ENCODE measurements around the gene GRM4.

Gene GRM4

DNA sequence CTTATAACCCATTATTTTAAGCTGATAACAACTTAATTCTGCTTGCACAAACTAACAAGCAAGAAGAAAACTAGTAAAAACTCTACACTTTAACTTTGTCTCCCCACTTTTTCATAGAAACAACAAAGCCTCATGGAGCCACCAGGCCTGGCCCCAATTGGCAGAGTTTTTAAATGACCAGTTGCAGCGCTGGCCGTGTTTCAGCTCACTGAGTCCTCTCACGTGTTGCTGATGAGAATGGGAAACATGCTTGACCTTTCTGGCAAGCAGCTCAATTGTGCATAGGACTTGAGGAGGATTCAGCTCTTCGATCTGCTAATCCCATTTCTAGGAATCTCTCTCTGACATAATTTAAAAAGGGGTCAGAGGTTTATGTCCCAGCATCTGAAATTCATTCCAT is 24.5 kb upstream of the GRM4 start:
- no peaks in the 10 kb centered on the region for H3K4me1 ChIP-seq (ENCODE audit: low read depth, poor library complexity, severe bottlenecking)
- no peak for TF ChIP-seq CTCF (conservative IDR thresholded peaks at IDR 0.05; ENCODE audit: low read depth, low read length)
- no peaks in the 10 kb centered on the region for H3K36me3 ChIP-seq (ENCODE audit: insufficient read depth)
- no peaks in the 10 kb centered on the region for H4K20me1 ChIP-seq (ENCODE audit: insufficient read depth)
- H3K9ac ChIP-seq: no peak overlapping the region
- no peak overlapping the region for H3K27ac ChIP-seq
- H3K4me3 ChIP-seq (IDR thresholded peaks at IDR 0.05; ENCODE audit: insufficient read depth, low read depth, low read length): no peak overlapping the region
- H3K27me3 ChIP-seq (ENCODE audit: insufficient read depth, low read depth): no peaks in the 10 kb centered on the region
- no peaks in the 10 kb centered on the region for H3K79me2 ChIP-seq (ENCODE audit: insufficient read depth, low read depth)
- no peak overlapping the region for H3K4me2 ChIP-seq
- no peak overlapping the region for H2AFZ ChIP-seq (ENCODE audit: low read depth)

DNA sequence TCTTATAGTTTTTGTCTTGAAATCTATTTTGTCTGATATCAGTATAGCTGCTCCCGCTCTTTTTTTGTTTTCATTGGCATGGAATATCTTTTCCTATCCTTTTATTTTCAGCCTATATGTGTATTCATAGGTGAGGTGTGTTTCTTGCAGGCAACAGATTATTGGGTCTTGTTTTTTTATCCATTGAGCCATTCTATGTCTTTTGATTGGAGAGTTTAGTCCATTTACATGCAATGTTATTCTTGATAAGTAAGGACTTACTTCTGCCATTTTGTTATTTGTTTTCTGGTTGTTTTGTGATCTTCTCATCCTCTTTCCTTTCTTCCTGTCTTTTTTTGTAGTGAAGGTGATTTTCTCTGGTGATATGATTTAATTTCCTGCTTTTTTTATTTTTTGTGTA is 24.0 kb upstream of the GRM4 start:
- Histone ChIP-seq H3K27ac (no peak overlapping the region), H3K27me3 (ENCODE audit: insufficient read depth, low read depth) (no peaks in the 10 kb centered on the region), H3K4me3 (IDR thresholded peaks at IDR 0.05; ENCODE audit: insufficient read depth, low read depth, low read length) (no peak overlapping the region), H4K20me1 (ENCODE audit: insufficient read depth) (no peaks in the 10 kb centered on the region), H3K79me2 (ENCODE audit: insufficient read depth, low read depth) (no peaks in the 10 kb centered on the region), H3K9ac (no peak overlapping the region), H2AFZ (ENCODE audit: low read depth) (no peak overlapping the region), H3K4me1 (ENCODE audit: low read depth, poor library complexity, severe bottlenecking) (no peaks in the 10 kb centered on the region), H3K36me3 (ENCODE audit: insufficient read depth) (no peaks in the 10 kb centered on the region), H3K4me2 (no peak overlapping the region)
- TF ChIP-seq CTCF (conservative IDR thresholded peaks at IDR 0.05; ENCODE audit: low read depth, low read length): no peak

- Histone ChIP-seq H4K20me1 (ENCODE audit: insufficient read depth) (no peaks in the 10 kb centered on the region), H3K36me3 (ENCODE audit: insufficient read depth) (no peaks in the 10 kb centered on the region), H3K4me3 (IDR thresholded peaks at IDR 0.05; ENCODE audit: insufficient read depth, low read depth, low read length) (no peak overlapping the region), H3K27me3 (ENCODE audit: insufficient read depth, low read depth) (peaks cover 20% of the 10 kb centered on the region; the same call in 1 of the 2 replicates), H3K4me2 (no peak overlapping the region), H3K27ac (no peak overlapping the region), H3K79me2 (ENCODE audit: insufficient read depth, low read depth) (no peaks in the 10 kb centered on the region), H2AFZ (ENCODE audit: low read depth) (no peak overlapping the region), H3K4me1 (ENCODE audit: low read depth, poor library complexity, severe bottlenecking) (no peaks in the 10 kb centered on the region), H3K9ac (no peak overlapping the region)
- TF ChIP-seq CTCF (conservative IDR thresholded peaks at IDR 0.05; ENCODE audit: low read depth, low read length): no peak
These were observed 16.1 kb upstream of the GRM4 start for GRCh38 chr6:34161857-34162515.

DNA sequence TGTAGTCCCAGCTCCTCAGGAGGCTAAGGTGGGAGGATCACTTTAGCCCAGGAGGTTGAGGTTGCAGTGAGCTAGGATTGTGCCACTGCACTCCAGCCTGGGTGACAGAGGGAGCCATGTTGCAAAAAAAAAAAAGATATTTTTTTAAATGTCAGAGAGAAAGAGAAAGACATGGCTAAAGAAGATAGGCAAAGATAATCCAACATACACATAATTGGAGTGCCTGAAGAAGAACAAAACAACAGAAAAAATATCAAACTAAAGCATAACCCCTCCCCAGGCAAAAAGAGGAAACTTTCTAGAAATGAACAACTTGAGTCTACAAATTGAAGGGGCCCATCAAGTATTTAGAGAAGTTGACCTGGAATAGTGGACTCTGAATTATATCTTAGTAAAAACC is 14.0 kb upstream of the GRM4 start:
- Histone ChIP-seq H3K4me3 (IDR thresholded peaks at IDR 0.05; ENCODE audit: insufficient read depth, low read depth, low read length) (no peak overlapping the region), H3K9ac (no peak overlapping the region), H3K27ac (no peak overlapping the region), H3K27me3 (ENCODE audit: insufficient read depth, low read depth) (peaks cover 33% of the 10 kb centered on the region; the same call in 1 of the 2 replicates), H3K4me1 (ENCODE audit: low read depth, poor library complexity, severe bottlenecking) (no peaks in the 10 kb centered on the region), H4K20me1 (ENCODE audit: insufficient read depth) (no peaks in the 10 kb centered on the region), H3K36me3 (ENCODE audit: insufficient read depth) (no peaks in the 10 kb centered on the region), H3K79me2 (ENCODE audit: insufficient read depth, low read depth) (no peaks in the 10 kb centered on the region), H3K4me2 (no peak overlapping the region), H2AFZ (ENCODE audit: low read depth) (no peak overlapping the region)
- no peak for TF ChIP-seq CTCF (conservative IDR thresholded peaks at IDR 0.05; ENCODE audit: low read depth, low read length)
